Left hindlimb (tissue), 1 donor: ENCODE results near the gene NCKAP5.

Experiments used
- DNase-seq: peaks from one replicate; pipeline ENCODE4 v3.0.0-alpha.2; 2018

NCKAP5 gene

GRCh38 chr2:133418671-133419070 lies 149.6 kb downstream of the NCKAP5 start:
- DNase-seq, result no peak

- no peak for DNase-seq
Measured at GRCh38 chr2:133418021-133418420, 150.2 kb downstream of the NCKAP5 start.

GRCh38 chr2:133417415-133417814 lies 150.8 kb downstream of the NCKAP5 start:
- no peak for DNase-seq

GRCh38 chr2:133416736-133417135 lies 151.5 kb downstream of the NCKAP5 start:
- DNase-seq, result no peak

- no peak for DNase-seq
Measured at GRCh38 chr2:133416146-133416545, 152.1 kb downstream of the NCKAP5 start.

- DNase-seq, result no peak
Measured at GRCh38 chr2:133415210-133415876, 152.9 kb downstream of the NCKAP5 start.

- no peak for DNase-seq
Measured at GRCh38 chr2:133414486-133415209, 153.6 kb downstream of the NCKAP5 start.

- DNase-seq, result no peak
Measured at GRCh38 chr2:133413863-133414262, 154.4 kb downstream of the NCKAP5 start.

- DNase-seq, result no peak
Measured at GRCh38 chr2:133412694-133413093, 155.6 kb downstream of the NCKAP5 start.

- no peak for DNase-seq
Measured at GRCh38 chr2:133411857-133412256, 156.4 kb downstream of the NCKAP5 start.

GRCh38 chr2:133411101-133411500 lies 157.2 kb downstream of the NCKAP5 start:
- no peak for DNase-seq

- DNase-seq, result no peak
Measured at GRCh38 chr2:133409581-133410285, 158.5 kb downstream of the NCKAP5 start.

- no peak for DNase-seq
Measured at GRCh38 chr2:133408671-133409070, 159.6 kb downstream of the NCKAP5 start.

GRCh38 chr2:133407341-133407740 lies 160.9 kb downstream of the NCKAP5 start:
- no peak for DNase-seq

- no peak for DNase-seq
Measured at GRCh38 chr2:133405252-133405651, 163.0 kb downstream of the NCKAP5 start.

GRCh38 chr2:133400411-133400810 lies 167.9 kb downstream of the NCKAP5 start:
- DNase-seq, result no peak

GRCh38 chr2:133393895-133394294 lies 174.4 kb downstream of the NCKAP5 start:
- DNase-seq, result no peak

GRCh38 chr2:133390156-133390555 lies 178.1 kb downstream of the NCKAP5 start:
- DNase-seq, result no peak

- DNase-seq, result no peak
Measured at GRCh38 chr2:133389569-133389968, 178.7 kb downstream of the NCKAP5 start.

- no peak for DNase-seq
Measured at GRCh38 chr2:133382566-133382965, 185.7 kb downstream of the NCKAP5 start.

- no peak for DNase-seq
Measured at GRCh38 chr2:133380991-133381390, 187.3 kb downstream of the NCKAP5 start.

GRCh38 chr2:133378928-133379549 lies 189.2 kb downstream of the NCKAP5 start:
- no peak for DNase-seq

- DNase-seq, result no peak
Measured at GRCh38 chr2:133378386-133378785, 189.9 kb downstream of the NCKAP5 start.
